SK-N-SH (cell line): ENCODE data around the gene SGSH. TPM values are rescaled to one million over a fixed set of nuclear protein-coding genes. Genes with fewer than 3 reads are reported as not detected.

Source experiments
- CTCF ChIA-PET: fragments of 300-600, 350-600 bp; formaldehyde crosslinking; extraction: SDS; loops from one replicate; lab custom pipeline; 2021; lab: Yijun Ruan, JAX
- POLR2A ChIA-PET: fragments of 350-600 bp; sonication (Branson Sonifier 250); formaldehyde crosslinking; extraction: SDS; loops from one replicate; lab custom pipeline; 2020; ENCODE audit warnings: antibody characterized with exemption, inconsistent platforms; lab: Yijun Ruan, JAX
- DNase-seq: peaks from one replicate; pipeline ENCODE4 v3.0.0; 2012
- H2AFZ ChIP-seq: fragments of 200-600 bp; sonication (generic); 2 replicates; pipeline ENCODE4 v1.8.1; 2016; ENCODE audit warnings: antibody characterized with exemption, mild to moderate bottlenecking, low read depth
- H3F3A ChIP-seq: fragments of 200-600 bp; sonication (generic); replicated peaks from 2 replicates; pipeline ENCODE3; 2016; ENCODE audit warnings: antibody characterized with exemption, mild to moderate bottlenecking; ENCODE audit not compliant: insufficient read depth
- H3K27ac ChIP-seq, 2 experiments: fragments of 200-500 bp in 1 of 2; fragments of 200-600 bp in 1 of 2; sonication (Bioruptor generic) in 1 of 2; sonication (generic), shearing (Covaris generic) in 1 of 2; 2 replicates each; pipeline versions ENCODE4 v1.5.1 to v1.6.1; 2014 to 2016; ENCODE audit warnings: low read depth in 2 of 2, inconsistent platforms in 1 of 2, low read length in 1 of 2, mild to moderate bottlenecking in 1 of 2, mixed read lengths in 1 of 2
- H3K27me3 ChIP-seq: fragments of 200-600 bp; sonication (generic), shearing (Covaris generic); 2 replicates; pipeline ENCODE4 v1.6.1; 2016; ENCODE audit warnings: mixed run types; ENCODE audit not compliant: insufficient read depth
- H3K36me3 ChIP-seq, 2 experiments: fragments of 200-500 bp in 1 of 2; fragments of 200-600 bp in 1 of 2; sonication (Bioruptor generic) in 1 of 2; sonication (generic) in 1 of 2; replicated peaks in 1 of 2; 2 replicates each; pipeline versions ENCODE3 to v1.5.1; 2014 to 2016; ENCODE audit warnings: low read length in 1 of 2, mild to moderate bottlenecking in 1 of 2; ENCODE audit not compliant: insufficient read depth in 2 of 2, control insufficient read depth in 1 of 2
- H3K4me1 ChIP-seq, 2 experiments: fragments of 200-500 bp in 1 of 2; fragments of 200-600 bp in 1 of 2; sonication (Bioruptor generic) in 1 of 2; sonication (generic), shearing (Covaris generic) in 1 of 2; 2 replicates each; pipeline versions ENCODE4 v1.5.1 to v1.6.1; 2014 to 2016; ENCODE audit warnings: low read depth in 1 of 2, low read length in 1 of 2, mixed run types in 1 of 2; ENCODE audit not compliant: insufficient read depth in 2 of 2, control insufficient read depth in 1 of 2
- H3K4me2 ChIP-seq: fragments of 200-600 bp; sonication (generic), shearing (Covaris generic); 2 replicates; pipeline ENCODE4 v1.6.1; 2017; ENCODE audit warnings: mixed run types
- H3K4me3 ChIP-seq, 2 experiments: fragments of 200-500 bp in 1 of 2; fragments of 200-600 bp in 1 of 2; sonication (Bioruptor generic) in 1 of 2; sonication (generic), shearing (Covaris generic) in 1 of 2; 2 replicates each; pipeline versions ENCODE4 v1.5.1 to v1.8.1; 2014 to 2016; ENCODE audit warnings: low read depth in 2 of 2, inconsistent platforms in 1 of 2, low read length in 1 of 2, mild to moderate bottlenecking in 1 of 2, mixed read lengths in 1 of 2, moderate library complexity in 1 of 2
- H3K79me2 ChIP-seq: fragments of 200-600 bp; sonication (generic); 2 replicates; pipeline ENCODE4 v1.8.1; 2017; ENCODE audit warnings: mild to moderate bottlenecking; ENCODE audit not compliant: insufficient read depth
- H3K9ac ChIP-seq: fragments of 200-600 bp; sonication (generic); 2 replicates; pipeline ENCODE4 v1.6.1; 2017; ENCODE audit warnings: mixed run types
- H3K9me2 ChIP-seq: fragments of 200-600 bp; sonication (generic); 2 replicates; pipeline ENCODE4 v1.6.1; 2017; ENCODE audit warnings: mixed run types
- H3K9me3 ChIP-seq: fragments of 200-600 bp; sonication (generic); 2 replicates; pipeline ENCODE4 v1.6.1; 2017; ENCODE audit warnings: mixed run types, mild to moderate bottlenecking, moderate library complexity
- H4K20me1 ChIP-seq: fragments of 200-600 bp; sonication (generic); 2 replicates; pipeline ENCODE4 v1.6.1; 2017; ENCODE audit warnings: mild to moderate bottlenecking, mixed run types; ENCODE audit not compliant: insufficient read depth
- CTCF ChIP-seq: fragments of 200-600 bp; sonication (generic); IDR thresholded peaks from 2 replicates; pipeline ENCODE4 v1.6.1; 2017; ENCODE audit warnings: antibody characterized with exemption, mild to moderate bottlenecking, moderate library complexity
- EZH2phosphoT487 ChIP-seq: fragments of 200-600 bp; sonication (generic); IDR thresholded peaks from 2 replicates; pipeline ENCODE4 v1.6.1; 2017; ENCODE audit warnings: low read depth, mixed run types, mild to moderate bottlenecking, antibody characterized with exemption, moderate library complexity, borderline replicate concordance
- FOXJ3 ChIP-seq: sonication (generic); formaldehyde crosslinking; IDR thresholded peaks from 2 replicates; pipeline ENCODE4 v1.5.1; 2020; ENCODE audit warnings: mild to moderate bottlenecking, missing genetic modification reagents
- IRF3 ChIP-seq: fragments of 150-350 bp; IDR thresholded peaks from 2 replicates; pipeline ENCODE4 v1.6.1; 2016; ENCODE audit warnings: mild to moderate bottlenecking, low read depth, low read length
- NRF1 ChIP-seq: IDR thresholded peaks from 2 replicates; pipeline ENCODE4 v1.6.1; 2012; ENCODE audit warnings: low read depth, mild to moderate bottlenecking, low read length
- PBX3 ChIP-seq: IDR thresholded peaks from 2 replicates; pipeline ENCODE4; 2012
- RAD21 ChIP-seq: IDR thresholded peaks from 2 replicates; pipeline ENCODE4 v1.6.1; 2012; ENCODE audit warnings: mild to moderate bottlenecking, low read length
- REST ChIP-seq: IDR thresholded peaks from 2 replicates; pipeline ENCODE4 v1.6.1; 2012; ENCODE audit warnings: mild to moderate bottlenecking, low read depth, low read length, moderate library complexity
- SMC3 ChIP-seq: IDR thresholded peaks from 2 replicates; pipeline ENCODE4 v1.6.1; 2012; ENCODE audit warnings: low read depth, low read length, improper control_type of control experiment
- WGBS: methylation state at CpG from one replicate; pipeline ENCODE4 v1.1.6; 2017; ENCODE audit warnings: low lambda C conversion rate; 5-methylcytosine and 5-hydroxymethylcytosine counted together
- polyA plus RNA-seq, 3 experiments: library from polyadenylated mRNA; depleted of rRNA; stranded (reverse); fragments of >200 nt; gene quantifications; 2 replicates each; pipeline ENCODE4 v1.2.3, GENCODE V29; 2012

SGSH gene
- polyA plus RNA-seq, 1 of the 3 experiments (the other 2 are of a cell fraction): 161 TPM

- TF ChIP-seq IRF3: no peak
- no peak for TF ChIP-seq PBX3
Observed at GRCh38 chr17:80253631-80254395, 33.7 kb upstream of the SGSH start (continued).

GRCh38 chr17:80252871-80253270 is 32.7 kb upstream of the SGSH start:
- H3K27ac ChIP-seq: no peak overlapping the region
- no peak overlapping the region for H3K9ac ChIP-seq
- no peak overlapping the region for H3K4me2 ChIP-seq
- H3K9me2 ChIP-seq: no peaks in the 10 kb centered on the region
- H3F3A ChIP-seq: peaks cover 32% of the 10 kb centered on the region
- peaks cover 0 to 17% of the 10 kb centered on the region in 2 experiments; a peak in 2 of 4 replicates for H3K4me1 ChIP-seq
- no peaks in the 10 kb centered on the region for H4K20me1 ChIP-seq
- WGBS: 69% methylated on average over 11 of the region's 13 CpGs
- no peak for TF ChIP-seq REST
- no peak for TF ChIP-seq NRF1
- TF ChIP-seq FOXJ3 (CRISPR knock-in tag): no peak
- peak; percentile 68 for TF ChIP-seq RAD21
- peak; percentile 45; the same call in 1 of the 2 replicates for TF ChIP-seq SMC3
- TF ChIP-seq CTCF: peak; percentile 58
- no peak for TF ChIP-seq IRF3
- TF ChIP-seq EZH2phosphoT487: no peak
- no peak overlapping the region for H2AFZ ChIP-seq
- H3K4me3 ChIP-seq: no peak overlapping the region
- no peaks in the 10 kb centered on the region for H3K27me3 ChIP-seq
- no peaks in the 10 kb centered on the region for H3K9me3 ChIP-seq
- ChIA-PET POLR2A (no interaction called here), CTCF (interaction anchor here (0.7 to 4.3 kb wide), 5 partner anchors 9 to 170 kb away, joined by 3 to 11 read pairs (median 5); partner anchors contain the start of gene GAA)
- H3K79me2 ChIP-seq: no peaks in the 10 kb centered on the region
- peak; percentile 89 for DNase-seq
- no peaks in the 10 kb centered on the region for H3K36me3 ChIP-seq
